GM10248 (cell line): ENCODE data around the gene ASB10.

Source experiments
- CTCF ChIA-PET: fragments of 300-600 bp; sonication (Branson Sonifier 250); formaldehyde crosslinking; extraction: SDS; loops from one replicate; lab custom pipeline; 2021; ENCODE audit warnings: antibody characterized with exemption; lab: Yijun Ruan, JAX
- POLR2A ChIA-PET: fragments of 350-650 bp; sonication (Branson Sonifier 250); formaldehyde crosslinking; extraction: SDS; loops from one replicate; lab custom pipeline; 2020; ENCODE audit warnings: antibody characterized with exemption; lab: Yijun Ruan, JAX
- DNase-seq: peaks from one replicate; pipeline ENCODE4 v3.0.0; 2012; ENCODE audit errors: extremely low spot score
- CTCF ChIP-seq: IDR thresholded peaks from 2 replicates; pipeline ENCODE4 v1.5.1; 2012; ENCODE audit warnings: mild to moderate bottlenecking, low read depth; ENCODE audit errors: extremely low read depth, missing control alignments, control extremely low read depth

Gene ASB10

GRCh38 chr7:151185762-151186639 lies 1.0 kb downstream of the ASB10 start:
- POLR2A ChIA-PET = no interaction called here
- CTCF ChIA-PET = no interaction called here
- TF ChIP-seq CTCF = no peak
- DNase-seq = no peak

GRCh38 chr7:151181011-151181431 lies 6.0 kb downstream of the ASB10 start:
- no peak for TF ChIP-seq CTCF
- CTCF ChIA-PET = interaction anchor here (1.2 to 1.3 kb wide), 2 partner anchors 9 to 57 kb away, joined by 3 to 4 read pairs; no protein-coding TSS in a partner anchor
- POLR2A ChIA-PET = no interaction called here
- no peak for DNase-seq

GRCh38 chr7:151179946-151180345 lies 7.1 kb downstream of the ASB10 start:
- CTCF ChIA-PET = interaction anchor here (1.9 to 2.0 kb wide), 2 partner anchors 10 to 56 kb away, joined by 5 to 6 read pairs; no protein-coding TSS in a partner anchor
- no peak for TF ChIP-seq CTCF
- POLR2A ChIA-PET = no interaction called here
- DNase-seq = no peak

- TF ChIP-seq CTCF = no peak
- ChIA-PET CTCF (interaction anchor here (1.7 to 2.0 kb wide), 3 partner anchors 9 to 55 kb away, joined by 5 to 9 read pairs (median 6); partner anchors contain the start of gene GBX1), POLR2A (no interaction called here)
- no peak for DNase-seq
Observed at GRCh38 chr7:151179287-151179860, 7.7 kb downstream of the ASB10 start.

- DNase-seq = no peak
- ChIA-PET CTCF (interaction anchor here (0.7 to 2.0 kb wide), 5 partner anchors 8 to 58 kb away, joined by 3 to 9 read pairs (median 5); partner anchors contain the start of gene GBX1), POLR2A (interaction anchor here (0.6 kb wide), 1 partner anchor 48 kb away, joined by 3 read pairs; the partner anchor contains the start of gene ABCF2)
- TF ChIP-seq CTCF = no peak
Observed at GRCh38 chr7:151178831-151179230, 8.2 kb downstream of the ASB10 start.

GRCh38 chr7:151178236-151178635 lies 8.8 kb downstream of the ASB10 start:
- ChIA-PET POLR2A (no interaction called here), CTCF (interaction anchor here (0.7 to 2.0 kb wide), 4 partner anchors 10 to 57 kb away, joined by 3 to 9 read pairs (median 5); partner anchors contain the start of gene GBX1)
- TF ChIP-seq CTCF = no peak
- no peak for DNase-seq
